C1 segment of cervical spinal cord (tissue), 14 donors: ENCODE data around the gene EIF3K.
A peak's percentile ranks its signal among the peaks of the same experiment; 100 is the strongest.
"Not testable (repeated sequence)": the region's sequence is repeated elsewhere in the genome, so short reads cannot be mapped to it uniquely, and the experiment has no call there.

Experiments used
- DNase-seq, 14 donors: peaks; one replicate each; lab custom pipeline; 2025; lab: John Stamatoyannopoulos, UW

The EIF3K gene

GRCh38 chr19:38617764-38618589 lies 1.0 kb upstream of the EIF3K start, which contains the start of gene MAP4K1:
MAP4K1 (minus strand) TSS chr19:38617953; CDS start chr19:38617895, 58 bp downstream.
- peak in 3 of 14 donors; percentile 9 to 28 (median 19) for DNase-seq

GRCh38 chr19:38619361-38620174 lies 580 bp downstream of the EIF3K start:
- DNase-seq: no peak

- DNase-seq: no peak
Measured at GRCh38 chr19:38624822-38625221, 5.8 kb downstream of the EIF3K start.

DNA sequence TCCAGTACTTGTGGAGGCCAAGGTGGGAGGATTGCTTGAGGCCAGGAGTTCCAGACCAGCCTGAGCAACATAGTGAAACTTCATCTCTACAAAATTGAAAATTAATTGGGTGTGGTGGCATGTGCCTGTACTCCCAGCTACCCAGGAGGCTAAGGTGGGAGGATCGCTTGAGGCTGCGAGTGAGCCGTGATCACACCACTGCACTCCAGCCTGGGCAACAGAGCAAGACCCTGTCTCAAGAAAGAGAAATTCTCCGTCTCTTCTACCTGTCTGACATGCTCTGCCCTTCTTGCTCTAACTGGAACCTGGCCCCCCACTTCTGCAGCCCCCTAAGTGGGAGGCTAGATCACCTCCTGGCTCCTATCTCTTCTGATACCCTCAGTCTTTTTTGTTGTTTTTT lies 7.4 kb downstream of the EIF3K start:
- DNase-seq: no peak

- DNase-seq: no peak
Measured at GRCh38 chr19:38629568-38629967, 10.6 kb downstream of the EIF3K start.

GRCh38 chr19:38631301-38631700 lies 12.3 kb downstream of the EIF3K start:
- not testable (repeated sequence) for DNase-seq

- not testable (repeated sequence) for DNase-seq
Measured at GRCh38 chr19:38631811-38632475, 13.0 kb downstream of the EIF3K start.

DNA sequence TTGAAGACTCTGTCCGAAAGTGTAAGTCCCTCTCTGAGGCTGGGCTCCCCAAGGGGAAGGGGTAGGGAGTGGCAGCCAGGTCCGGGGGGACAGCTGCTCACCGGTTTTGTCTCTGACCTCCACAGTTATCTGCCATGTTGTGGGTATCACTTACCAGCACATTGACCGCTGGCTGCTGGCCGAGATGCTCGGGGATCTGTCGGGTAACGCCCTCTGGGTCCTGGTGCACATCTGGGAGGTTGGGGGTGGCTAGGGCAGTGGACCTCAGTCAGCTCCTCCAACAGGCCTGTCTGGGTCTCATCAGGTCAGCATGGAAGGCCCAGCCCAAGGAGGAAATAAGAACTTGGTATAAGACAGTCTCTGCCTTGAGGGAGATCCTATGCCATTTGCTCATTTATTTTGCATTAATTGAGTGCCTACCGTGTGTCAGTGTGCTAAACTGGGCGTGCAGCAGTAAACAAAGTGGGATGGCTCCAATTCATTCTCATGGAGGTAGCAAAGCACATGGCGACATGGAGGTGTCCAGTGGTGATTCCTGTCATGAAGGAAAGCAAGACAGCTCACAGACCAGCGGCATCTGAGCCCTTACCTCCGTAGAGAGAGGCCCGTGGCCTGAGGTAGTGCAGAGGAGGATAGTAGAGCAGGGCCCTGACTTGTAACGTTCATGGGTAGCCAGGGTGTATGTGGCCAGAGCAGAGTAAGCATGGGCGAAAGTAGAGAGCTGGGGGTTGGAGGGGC lies 13.7 kb downstream of the EIF3K start:
- no peak for DNase-seq

DNA sequence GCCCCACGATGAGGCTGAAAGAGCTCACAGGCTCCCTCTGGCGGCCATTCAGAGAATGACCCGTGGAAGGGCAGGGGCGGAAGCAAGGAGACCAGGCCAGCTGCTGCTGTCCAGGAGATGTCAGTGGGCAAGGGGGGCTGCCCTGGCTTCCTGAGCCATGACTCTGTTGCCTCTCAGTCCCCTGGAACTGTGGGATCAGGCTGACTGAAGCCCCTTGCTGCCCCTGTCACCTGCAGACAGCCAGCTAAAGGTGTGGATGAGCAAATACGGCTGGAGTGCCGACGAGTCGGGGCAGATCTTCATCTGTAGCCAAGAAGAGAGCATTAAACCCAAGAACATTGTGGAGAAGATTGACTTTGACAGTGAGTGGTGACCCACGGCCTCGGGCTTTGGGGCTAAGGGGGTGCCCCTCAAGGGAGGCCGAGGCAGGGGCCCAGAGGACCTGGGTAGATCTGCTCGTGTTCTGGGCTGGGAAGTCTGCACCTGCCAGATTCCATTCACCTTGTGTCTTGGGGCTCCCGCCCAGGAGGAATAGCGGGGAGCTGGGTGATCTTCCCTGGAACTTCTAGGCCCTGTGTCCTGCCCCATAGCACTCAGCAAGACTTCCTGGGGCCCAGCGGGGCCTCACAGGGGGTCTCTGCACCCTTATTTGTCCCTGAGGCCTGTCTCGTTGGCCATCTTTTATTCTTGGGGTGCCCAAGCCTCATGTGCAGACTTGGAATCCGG lies 15.9 kb downstream of the EIF3K start:
- DNase-seq: peak in 11 of 14 donors; percentile 4 to 75 (median 40)

- no peak for DNase-seq
Measured at GRCh38 chr19:38635483-38636399, 16.8 kb downstream of the EIF3K start.

GRCh38 chr19:38638461-38638860 lies 19.5 kb downstream of the EIF3K start:
- no peak for DNase-seq

GRCh38 chr19:38639679-38640078 lies 20.7 kb downstream of the EIF3K start:
- no peak for DNase-seq

- no peak for DNase-seq
Measured at GRCh38 chr19:38640368-38640767, 21.4 kb downstream of the EIF3K start.

GRCh38 chr19:38642176-38642575 lies 23.2 kb downstream of the EIF3K start:
- DNase-seq: no peak

GRCh38 chr19:38644719-38645118 lies 25.7 kb downstream of the EIF3K start:
- DNase-seq: no peak

DNA sequence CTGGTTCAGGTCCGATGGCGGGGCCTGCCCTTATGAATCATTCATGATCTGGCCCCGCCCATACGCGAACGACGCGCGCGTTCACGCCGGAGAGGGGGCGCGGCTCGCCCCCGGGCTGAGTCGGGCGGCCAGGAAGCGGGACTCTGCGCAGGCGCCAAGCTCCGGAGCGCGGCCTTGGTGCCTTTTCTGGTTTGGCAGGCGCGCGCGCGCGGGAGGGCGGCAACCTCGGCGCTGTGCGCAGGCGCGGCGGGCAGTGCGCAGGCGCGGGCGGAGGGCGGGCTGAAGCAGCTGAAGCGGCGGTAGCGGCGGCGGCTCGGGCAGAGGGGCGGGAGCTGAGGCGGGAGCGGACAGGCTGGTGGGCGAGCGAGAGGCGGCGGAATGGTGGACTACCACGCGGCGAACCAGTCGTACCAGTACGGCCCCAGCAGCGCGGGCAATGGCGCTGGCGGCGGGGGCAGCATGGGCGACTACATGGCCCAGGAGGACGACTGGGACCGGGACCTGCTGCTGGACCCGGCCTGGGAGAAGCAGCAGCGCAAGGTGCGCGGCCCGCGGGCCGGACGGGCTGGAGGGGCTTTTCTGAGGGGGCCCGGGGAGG lies 28.5 kb downstream of the EIF3K start, which contains the start of gene ACTN4:
ACTN4 (plus strand) TSS at position 282 of the 598 bp plus-strand sequence; CDS start at position 379, 97 bp downstream.
- DNase-seq: peak; percentile 89 to 100 (median 98)

GRCh38 chr19:38647966-38648768 lies 29.2 kb downstream of the EIF3K start:
- DNase-seq: no peak

GRCh38 chr19:38648769-38649304 lies 29.8 kb downstream of the EIF3K start:
- DNase-seq: no peak
